IPS-NIHi7 (cell line): ENCODE measurements around the gene MEX3D.

Experiments used
- DNase-seq: peaks from one replicate; pipeline ENCODE4 v3.0.0; 2012; ENCODE audit warnings: mixed read lengths; ENCODE audit errors: extremely low spot score

The MEX3D gene

DNA sequence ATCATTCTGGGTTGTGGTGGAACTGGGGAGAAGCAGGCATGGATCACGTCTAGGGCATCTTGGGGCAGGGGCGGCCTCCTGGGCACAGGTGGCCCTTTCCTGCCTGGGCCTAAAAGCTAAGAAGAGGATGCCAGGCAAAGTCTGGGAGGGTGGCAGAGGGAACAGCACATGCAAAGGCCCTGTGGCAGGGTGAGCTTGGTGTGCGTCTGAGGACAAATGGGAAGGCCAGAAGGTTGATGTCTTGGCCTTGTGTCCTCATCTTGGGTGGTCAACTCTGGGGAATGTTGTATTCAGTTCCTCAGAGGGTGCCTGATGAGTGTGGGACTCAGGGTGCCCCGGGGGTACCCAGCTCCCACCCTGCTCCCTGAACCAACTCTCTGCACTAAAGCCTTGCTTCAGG, 49.7 kb downstream of the MEX3D start:
- no peak for DNase-seq

DNA sequence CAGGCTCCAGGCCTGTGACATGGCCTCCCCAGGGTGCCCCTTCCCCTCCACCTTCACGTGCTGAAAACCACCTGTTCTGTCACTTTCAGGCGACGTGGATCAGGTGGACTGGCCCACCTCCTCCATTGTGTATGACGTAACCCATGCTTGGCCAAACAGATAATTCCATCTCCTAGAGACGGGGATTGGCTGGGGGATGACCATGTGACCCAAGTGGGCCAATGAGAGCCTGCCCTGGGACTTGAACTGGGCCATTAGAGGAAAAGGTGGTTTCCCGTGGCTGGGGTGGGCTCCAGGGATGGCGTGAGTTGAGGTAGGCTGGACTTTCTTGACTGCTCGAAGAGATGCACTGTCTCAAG, 51.8 kb downstream of the MEX3D start:
- no peak for DNase-seq

DNA sequence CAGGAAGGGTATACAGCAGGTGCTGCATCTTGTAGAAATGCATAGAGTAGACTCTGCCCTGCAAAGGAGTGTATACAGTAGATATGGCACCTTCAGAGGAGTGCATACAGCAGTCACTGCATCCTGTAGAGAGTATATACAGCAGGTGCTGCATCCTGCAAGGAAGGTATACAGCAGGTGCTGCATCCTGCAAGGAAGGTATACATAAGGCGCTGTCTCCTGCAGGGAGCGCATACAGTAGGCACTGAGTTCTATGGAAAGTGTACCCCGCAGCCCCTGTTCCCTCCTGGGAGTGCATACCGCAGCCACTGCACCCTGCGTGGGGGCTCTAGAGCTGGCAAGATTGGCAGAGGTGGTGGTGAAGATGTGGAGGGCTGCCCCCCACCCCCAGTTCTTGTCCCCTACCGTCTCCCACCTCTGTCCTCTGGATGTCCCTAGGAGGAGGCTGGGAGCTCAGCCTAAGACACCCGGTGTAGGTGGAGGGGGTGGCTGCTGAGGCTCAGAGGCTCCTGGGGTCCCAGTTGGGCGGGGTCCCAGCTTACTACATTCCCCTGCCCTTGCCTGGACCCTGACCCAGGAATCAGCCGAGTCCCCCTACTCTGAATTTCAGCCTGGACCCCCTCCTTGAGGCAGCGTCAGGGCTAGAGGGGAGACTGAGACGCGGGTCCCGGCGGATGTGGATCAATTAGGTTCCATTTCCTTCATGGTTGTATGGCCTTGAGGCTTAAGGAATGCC, 53.0 kb downstream of the MEX3D start:
- no peak for DNase-seq

DNA sequence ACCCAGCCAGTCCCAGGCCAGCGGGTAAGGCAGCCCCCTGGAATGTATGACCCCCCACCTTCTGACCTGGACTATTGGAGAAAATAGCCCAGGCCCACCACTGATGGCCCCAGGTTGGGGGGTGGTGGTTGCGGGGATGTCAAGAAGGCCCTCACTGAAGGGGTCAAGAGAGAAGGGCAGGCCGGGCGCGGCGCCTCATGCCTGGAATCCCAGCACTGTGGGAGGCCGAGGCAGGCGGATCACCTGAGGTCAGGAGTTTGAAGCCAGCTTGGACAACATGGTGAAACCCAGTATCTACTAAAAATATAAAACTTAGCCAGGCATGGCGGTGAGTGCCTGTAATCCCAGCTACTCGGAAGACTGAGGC, 53.8 kb downstream of the MEX3D start:
- no peak for DNase-seq

DNA sequence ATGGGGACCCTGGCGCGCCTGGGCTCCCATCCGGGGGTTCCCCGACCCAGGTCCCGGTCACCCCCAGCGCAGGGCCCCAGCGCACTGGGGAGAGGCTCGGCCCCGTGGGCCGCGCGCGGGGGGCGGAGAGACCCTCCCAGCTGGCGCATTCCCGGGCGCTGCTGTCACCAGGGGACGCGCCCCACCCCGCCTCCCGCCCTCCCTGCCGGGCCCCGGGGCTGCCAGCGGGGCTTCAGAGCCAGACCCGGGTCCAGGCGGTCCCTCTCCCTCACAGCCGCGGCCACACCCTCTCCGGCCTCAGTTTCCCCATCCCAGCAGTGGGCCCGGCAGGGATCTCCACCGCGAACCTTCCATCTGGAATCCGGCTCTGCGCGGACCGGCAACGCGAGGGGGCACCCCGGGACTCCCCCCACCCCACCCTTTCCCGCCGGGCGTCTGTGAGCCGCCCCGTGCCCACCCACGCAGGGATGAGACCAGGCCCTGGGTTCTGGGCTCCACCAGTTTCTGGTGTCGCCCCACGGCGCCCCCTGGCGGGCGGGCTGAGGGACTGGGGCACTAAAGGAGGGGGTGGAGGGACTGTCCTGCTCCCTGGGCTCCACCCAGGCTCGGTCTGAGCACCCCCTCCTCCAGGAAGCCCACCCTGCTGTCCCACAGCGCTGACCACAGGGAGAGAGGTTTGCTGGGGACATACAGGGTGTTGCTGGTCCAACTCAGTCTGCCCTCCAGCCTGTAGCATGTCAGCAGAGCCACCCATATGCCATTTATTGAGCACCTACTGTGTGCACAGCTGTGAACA, 54.4 kb downstream of the MEX3D start:
- peak; percentile 74 for DNase-seq

GRCh38 chr19:1512671-1513498, 55.2 kb downstream of the MEX3D start, which contains the start of gene ADAMTSL5:
TSS of gene ADAMTSL5 (minus strand) at chr19:1513019. CDS start at chr19:1510943, 2,076 bp downstream.
- peak; percentile 61 for DNase-seq

DNA sequence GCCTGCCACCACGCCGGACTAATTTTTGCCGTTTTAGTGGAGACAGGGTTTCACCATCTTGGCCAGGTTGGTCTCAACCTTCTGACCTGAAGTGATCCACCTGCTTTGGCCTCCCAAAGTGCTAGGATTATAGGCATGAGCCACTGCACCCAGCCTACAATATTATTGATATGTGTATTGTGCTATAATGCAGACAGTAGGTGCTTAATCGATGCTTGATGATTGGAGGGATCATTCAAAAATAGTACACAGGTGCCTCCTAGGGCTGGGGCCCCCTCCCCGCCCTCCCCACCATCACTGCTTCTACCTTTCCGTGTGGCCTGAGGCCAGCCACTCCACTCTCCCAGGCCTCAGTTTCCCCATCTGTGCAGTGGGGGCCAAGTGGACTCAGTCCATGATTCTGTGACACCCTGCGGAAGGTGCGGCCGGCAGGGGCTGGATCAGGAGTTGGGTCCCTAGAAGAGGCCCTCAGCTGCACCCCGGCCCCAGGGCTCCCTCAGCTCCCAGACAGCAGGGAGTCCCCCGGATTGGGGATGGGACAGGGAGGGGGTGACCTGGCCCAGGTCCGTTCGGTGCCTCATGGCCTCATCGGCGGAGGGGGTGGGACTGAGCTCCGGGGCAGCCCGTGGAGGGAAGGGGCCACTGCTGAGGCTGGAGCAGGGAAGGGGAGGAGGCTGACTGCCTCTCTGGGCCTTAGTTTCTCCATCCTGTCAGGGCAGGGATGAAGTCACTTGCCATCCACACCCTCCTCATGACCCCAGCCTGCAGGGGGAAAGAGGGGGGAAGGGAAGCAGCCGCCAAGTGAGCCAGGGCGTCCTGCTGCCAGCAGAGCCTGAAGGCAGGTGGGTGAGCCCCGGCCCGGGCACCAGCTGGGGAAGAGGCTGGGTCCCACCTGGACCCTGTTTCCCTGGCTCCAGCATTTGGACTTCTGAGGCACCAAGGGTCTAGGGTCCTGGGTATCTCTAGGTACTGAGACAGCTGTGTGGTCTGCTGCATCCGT, 56.5 kb downstream of the MEX3D start:
- no peak for DNase-seq

DNA sequence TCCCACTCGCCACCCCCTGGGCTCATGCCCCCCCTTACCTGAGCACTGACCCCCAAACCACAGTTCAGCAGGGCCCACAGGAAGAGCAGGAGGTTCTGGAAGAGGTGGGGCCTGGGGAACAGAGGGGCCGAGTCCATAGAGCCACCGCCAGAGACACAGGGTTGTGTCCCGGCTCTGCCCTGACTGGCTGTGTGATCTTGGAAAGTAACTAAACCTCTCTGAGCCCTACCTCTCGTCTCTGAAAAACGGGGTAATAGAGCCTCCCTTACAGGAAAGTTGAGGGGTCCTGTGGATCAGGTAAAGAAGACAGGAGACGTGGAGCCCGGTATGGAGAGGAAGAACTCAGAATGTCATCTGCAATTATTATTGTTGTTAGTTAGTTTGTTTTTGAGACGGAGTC, 57.3 kb downstream of the MEX3D start:
- DNase-seq: no peak

GRCh38 chr19:1510442-1510806, 57.7 kb downstream of the MEX3D start:
- DNase-seq: no peak

- DNase-seq: no peak
Observed at GRCh38 chr19:1509602-1510441, 58.3 kb downstream of the MEX3D start.

GRCh38 chr19:1508507-1508856, 59.6 kb downstream of the MEX3D start:
- DNase-seq: no peak

- DNase-seq: peak; percentile 99
Observed at GRCh38 chr19:1507763-1508506, 60.2 kb downstream of the MEX3D start.

GRCh38 chr19:1507192-1507660, 60.9 kb downstream of the MEX3D start:
- no peak for DNase-seq

DNA sequence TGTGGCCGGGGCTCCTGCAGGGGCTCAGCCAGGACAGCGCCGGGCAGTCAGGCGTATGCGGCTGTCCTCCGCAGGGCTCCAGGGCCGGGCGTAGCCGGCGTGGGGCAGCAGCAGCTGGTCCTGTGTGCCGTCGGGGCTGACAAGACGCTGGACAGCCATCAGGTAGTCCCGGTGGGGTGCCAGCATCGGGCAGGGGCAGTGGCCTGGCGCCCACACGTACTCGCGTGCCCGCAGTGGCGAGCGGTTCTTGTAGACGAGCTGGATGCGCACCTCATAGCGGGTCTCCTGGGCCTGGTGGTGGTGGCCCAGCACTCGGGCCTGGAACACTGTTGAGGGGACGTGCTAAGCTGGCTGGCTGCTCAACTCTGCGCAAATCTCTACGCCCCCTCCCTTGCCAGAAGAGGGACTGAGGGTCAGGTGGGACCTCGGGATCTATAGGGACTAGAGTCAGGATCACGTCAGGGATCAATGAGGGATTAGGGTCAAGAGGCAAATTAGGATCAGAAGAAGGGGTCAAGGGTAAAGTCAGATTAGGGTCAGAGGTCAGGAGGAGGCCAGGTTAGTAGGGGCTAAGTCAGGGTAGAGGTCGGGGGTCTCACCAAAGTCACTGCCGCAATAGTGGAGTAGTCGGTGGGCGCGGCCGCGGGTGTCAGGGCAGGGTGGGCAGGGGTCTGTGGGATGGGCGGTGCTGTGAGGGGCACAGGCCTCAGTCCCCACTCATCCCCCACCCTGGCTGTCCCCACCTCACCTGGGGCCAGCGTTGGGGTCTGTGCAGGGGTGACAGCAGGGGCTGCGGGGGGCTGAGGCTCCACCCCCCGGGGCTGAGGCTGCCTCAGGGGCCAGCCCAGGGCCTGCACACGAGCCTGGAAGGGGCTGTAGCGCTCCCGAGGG, 61.9 kb downstream of the MEX3D start:
- DNase-seq: no peak

GRCh38 chr19:1505012-1505411, 63.1 kb downstream of the MEX3D start:
- no peak for DNase-seq
